ENCODE data around the gene SPNS2.

DNA sequence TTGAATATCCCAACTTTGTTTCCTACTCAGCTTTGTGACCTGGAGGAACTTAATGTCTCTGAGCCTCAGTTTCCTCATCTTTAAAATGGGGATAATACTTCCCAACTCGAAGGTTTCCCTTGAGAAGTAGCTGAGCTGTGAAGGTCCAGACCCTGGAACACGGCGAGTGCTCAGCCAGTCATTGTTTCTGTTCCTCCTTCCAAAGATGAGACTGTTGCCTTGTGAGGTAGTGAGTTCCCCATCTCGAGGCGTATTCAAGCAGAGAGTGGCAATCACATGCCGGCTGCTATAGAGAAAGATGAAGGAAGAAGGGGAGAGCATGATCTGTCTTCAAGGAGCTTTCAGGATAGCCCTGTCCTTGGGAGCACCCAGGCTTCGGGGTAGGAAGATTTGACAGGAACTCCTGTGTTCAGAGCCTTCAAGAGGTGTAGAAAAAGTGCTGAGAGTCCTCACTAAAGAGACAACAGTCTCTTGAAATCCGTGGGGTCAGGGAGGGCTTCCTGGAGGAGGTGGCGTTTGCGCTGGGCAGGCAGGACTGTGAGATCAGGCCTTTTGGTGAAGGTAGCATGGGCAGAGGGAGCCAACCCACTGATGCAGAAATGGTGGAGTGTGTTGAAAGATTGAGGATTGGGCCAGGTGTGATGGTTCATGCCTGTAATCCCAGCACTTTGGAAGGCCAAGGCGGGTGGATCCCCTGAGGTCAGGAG lies 27.2 kb downstream of the SPNS2 start:
- no peak for TF ChIP-seq POLR2A (IDR thresholded peaks at IDR 0.05)
- TF ChIP-seq, protein P1, sequence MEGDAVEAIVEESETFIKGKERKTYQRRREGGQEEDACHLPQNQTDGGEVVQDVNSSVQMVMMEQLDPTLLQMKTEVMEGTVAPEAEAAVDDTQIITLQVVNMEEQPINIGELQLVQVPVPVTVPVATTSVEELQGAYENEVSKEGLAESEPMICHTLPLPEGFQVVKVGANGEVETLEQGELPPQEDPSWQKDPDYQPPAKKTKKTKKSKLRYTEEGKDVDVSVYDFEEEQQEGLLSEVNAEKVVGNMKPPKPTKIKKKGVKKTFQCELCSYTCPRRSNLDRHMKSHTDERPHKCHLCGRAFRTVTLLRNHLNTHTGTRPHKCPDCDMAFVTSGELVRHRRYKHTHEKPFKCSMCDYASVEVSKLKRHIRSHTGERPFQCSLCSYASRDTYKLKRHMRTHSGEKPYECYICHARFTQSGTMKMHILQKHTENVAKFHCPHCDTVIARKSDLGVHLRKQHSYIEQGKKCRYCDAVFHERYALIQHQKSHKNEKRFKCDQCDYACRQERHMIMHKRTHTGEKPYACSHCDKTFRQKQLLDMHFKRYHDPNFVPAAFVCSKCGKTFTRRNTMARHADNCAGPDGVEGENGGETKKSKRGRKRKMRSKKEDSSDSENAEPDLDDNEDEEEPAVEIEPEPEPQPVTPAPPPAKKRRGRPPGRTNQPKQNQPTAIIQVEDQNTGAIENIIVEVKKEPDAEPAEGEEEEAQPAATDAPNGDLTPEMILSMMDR (IDR thresholded peaks at IDR 0.05), result no peak

Data from vagina (tissue), 2 donors.